ENCODE measurements around the gene TIMM10. TPM values are rescaled to one million over a fixed set of nuclear protein-coding genes. Genes with fewer than 3 reads are reported as not detected.

Gene TIMM10
- total RNA-seq, 1 donor from 2014 or later, result 54.5 TPM

DNA sequence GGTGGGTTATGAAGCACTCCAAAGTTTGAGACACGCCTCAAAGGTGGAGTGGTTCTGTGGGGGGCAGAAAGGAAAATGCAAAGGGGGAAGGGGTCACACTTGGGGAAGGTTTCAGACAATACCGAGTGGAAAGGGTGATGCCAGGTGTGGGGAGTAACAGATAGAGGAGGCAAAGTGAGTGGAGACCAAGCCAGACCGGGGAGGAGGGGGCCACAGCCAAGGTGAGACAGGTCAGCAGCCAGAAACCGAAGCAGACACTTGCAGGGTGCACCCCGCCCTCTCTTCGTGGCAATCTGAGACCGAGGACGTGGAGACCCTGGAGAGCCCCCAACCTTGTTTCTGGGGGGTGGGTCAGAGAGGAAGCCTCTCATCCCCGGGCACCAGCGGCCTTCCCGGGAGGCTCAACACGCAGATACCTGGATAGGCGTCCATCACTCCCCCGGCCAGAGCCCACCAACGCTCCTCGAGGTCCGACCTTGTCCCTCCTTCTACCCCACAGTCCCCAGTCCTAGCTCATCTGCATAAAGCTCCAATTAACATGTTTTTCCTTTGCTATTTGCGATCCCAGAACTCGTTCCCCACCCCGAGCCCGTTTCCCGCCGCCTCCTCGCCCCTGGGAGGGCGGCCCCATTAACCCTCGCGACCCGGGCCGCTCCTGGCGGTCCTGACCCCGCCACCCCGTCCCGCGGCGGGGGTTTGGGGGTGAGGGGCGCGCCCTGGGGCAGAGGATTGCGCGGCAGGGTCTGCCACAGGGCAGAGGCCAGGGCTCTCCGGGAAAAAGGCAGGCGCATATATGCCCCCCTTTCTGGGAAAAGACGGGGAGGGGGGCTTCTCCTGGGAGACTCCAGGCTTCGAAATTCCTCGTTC, 48.4 kb downstream of the TIMM10 start:
- H3K36me3 Mint-ChIP-seq (ENCODE audit: unreplicated experiment), result peaks cover 8% of the 10 kb centered on the region
- no peaks in the 10 kb centered on the region for H3K9me3 Mint-ChIP-seq (ENCODE audit: unreplicated experiment)
- DNase-seq (ENCODE audit: extremely low spot score, unreplicated experiment), result no peak
- H3K27me3 Mint-ChIP-seq (ENCODE audit: unreplicated experiment), result peaks cover 52% of the 10 kb centered on the region
- peak overlapping the region; percentile 55 for H3K4me3 Mint-ChIP-seq (ENCODE audit: unreplicated experiment)
- H3K27ac Mint-ChIP-seq (ENCODE audit: unreplicated experiment), result no peak overlapping the region
- H3K4me1 Mint-ChIP-seq (ENCODE audit: unreplicated experiment), result peaks cover 14% of the 10 kb centered on the region
- TF ChIP-seq CTCF (IDR thresholded peaks at IDR 0.05), result no peak

DNA sequence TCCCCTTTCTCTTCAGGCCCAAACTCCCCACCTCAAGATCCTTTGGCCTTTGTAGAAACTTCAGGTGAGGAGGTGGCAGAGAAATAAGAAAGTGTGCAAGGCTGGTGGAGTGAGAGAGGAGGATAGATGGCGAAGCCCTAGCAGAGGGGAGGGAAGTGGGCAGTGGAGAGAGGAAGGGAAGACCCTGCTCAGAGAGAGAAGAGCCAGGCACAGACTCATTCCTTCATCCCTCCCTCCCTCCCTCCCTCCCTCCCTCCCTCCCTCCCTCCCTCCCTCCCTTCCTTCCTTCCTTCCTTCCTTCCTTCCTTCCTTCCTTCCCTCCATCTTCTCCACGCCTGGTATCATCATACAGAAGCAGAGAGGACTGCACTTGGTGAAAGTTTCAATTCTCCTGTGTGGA, 49.2 kb downstream of the TIMM10 start:
- Mint-ChIP-seq H3K36me3 (ENCODE audit: unreplicated experiment) (peaks cover 8% of the 10 kb centered on the region), H3K27me3 (ENCODE audit: unreplicated experiment) (peaks cover 56% of the 10 kb centered on the region), H3K27ac (ENCODE audit: unreplicated experiment) (no peak overlapping the region), H3K9me3 (ENCODE audit: unreplicated experiment) (no peaks in the 10 kb centered on the region), H3K4me1 (ENCODE audit: unreplicated experiment) (peaks cover 18% of the 10 kb centered on the region), H3K4me3 (ENCODE audit: unreplicated experiment) (no peak overlapping the region)
- DNase-seq (ENCODE audit: extremely low spot score, unreplicated experiment), result no peak
- no peak for TF ChIP-seq CTCF (IDR thresholded peaks at IDR 0.05)

DNA sequence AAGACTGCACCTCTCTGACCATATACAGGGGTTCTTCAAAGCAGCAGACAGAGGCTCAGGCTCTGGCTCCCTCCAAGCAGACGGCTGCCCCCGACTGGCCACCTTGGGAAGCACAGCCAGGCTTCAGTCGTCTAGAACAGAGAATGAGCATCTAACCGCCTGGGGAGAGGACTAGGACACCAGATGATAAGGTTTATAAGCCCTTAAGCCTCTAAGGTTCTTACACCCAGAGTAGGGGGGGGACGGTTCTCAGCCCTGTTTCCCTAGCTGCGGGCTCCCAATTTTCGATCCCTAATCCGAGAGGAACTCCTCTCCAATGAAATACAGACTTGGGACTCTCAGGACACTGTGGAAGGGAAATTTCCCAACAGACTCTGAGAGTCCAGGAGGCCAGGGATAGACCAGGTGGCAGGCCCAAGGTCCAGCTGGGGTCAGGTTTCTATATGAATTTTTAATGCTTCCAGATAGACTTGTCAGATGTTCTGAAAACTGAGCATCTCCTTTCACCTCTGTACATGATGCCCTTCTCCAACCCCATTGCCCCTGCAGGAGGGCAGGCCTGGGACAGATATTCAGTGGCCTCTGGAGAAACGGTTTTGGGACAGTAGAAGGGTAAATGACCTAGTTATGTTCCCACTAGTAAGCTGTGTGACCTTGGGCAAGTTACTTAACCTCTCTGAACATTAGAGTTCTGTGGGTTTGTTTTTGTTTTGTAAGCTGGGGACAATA, 50.0 kb downstream of the TIMM10 start:
- Mint-ChIP-seq H3K4me3 (ENCODE audit: unreplicated experiment) (no peak overlapping the region), H3K36me3 (ENCODE audit: unreplicated experiment) (peaks cover 5% of the 10 kb centered on the region), H3K9me3 (ENCODE audit: unreplicated experiment) (no peaks in the 10 kb centered on the region), H3K4me1 (ENCODE audit: unreplicated experiment) (peaks cover 20% of the 10 kb centered on the region), H3K27me3 (ENCODE audit: unreplicated experiment) (peaks cover 63% of the 10 kb centered on the region), H3K27ac (ENCODE audit: unreplicated experiment) (no peak overlapping the region)
- peak; percentile 67 for TF ChIP-seq CTCF (IDR thresholded peaks at IDR 0.05)
- DNase-seq (ENCODE audit: extremely low spot score, unreplicated experiment), result no peak

DNA sequence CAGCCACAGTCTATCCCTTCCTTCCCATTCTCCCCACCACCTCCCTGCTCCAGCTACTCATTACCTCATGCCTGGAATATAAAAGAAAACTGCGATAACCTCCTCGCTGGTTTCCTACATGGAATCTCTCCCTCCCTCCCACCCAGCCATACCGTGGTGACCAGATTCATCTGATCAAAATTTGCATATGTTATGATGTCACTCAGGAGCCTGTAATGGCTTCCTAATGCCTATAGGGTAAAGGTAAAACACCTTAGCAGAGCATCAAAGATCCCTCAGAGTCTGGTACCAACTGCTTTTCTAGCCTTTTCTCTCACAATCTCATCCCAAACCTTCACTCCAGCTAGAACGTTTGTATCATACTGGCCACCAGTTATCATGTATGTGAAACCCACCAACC, 50.6 kb downstream of the TIMM10 start:
- Mint-ChIP-seq H3K4me3 (ENCODE audit: unreplicated experiment) (no peak overlapping the region), H3K27me3 (ENCODE audit: unreplicated experiment) (peaks cover 70% of the 10 kb centered on the region), H3K9me3 (ENCODE audit: unreplicated experiment) (no peaks in the 10 kb centered on the region), H3K36me3 (ENCODE audit: unreplicated experiment) (peaks cover 4% of the 10 kb centered on the region), H3K27ac (ENCODE audit: unreplicated experiment) (no peak overlapping the region), H3K4me1 (ENCODE audit: unreplicated experiment) (peaks cover 20% of the 10 kb centered on the region)
- DNase-seq (ENCODE audit: extremely low spot score, unreplicated experiment), result no peak
- TF ChIP-seq CTCF (IDR thresholded peaks at IDR 0.05), result no peak

GRCh38 chr11:57479021-57479663, 51.4 kb downstream of the TIMM10 start:
- Mint-ChIP-seq H3K27me3 (ENCODE audit: unreplicated experiment) (peaks cover 76% of the 10 kb centered on the region), H3K27ac (ENCODE audit: unreplicated experiment) (no peak overlapping the region)
- DNase-seq (ENCODE audit: extremely low spot score, unreplicated experiment), result no peak

More at GRCh38 chr11:57479021-57479663, 51.4 kb downstream of the TIMM10 start:
- Mint-ChIP-seq H3K9me3 (ENCODE audit: unreplicated experiment) (no peaks in the 10 kb centered on the region), H3K4me3 (ENCODE audit: unreplicated experiment) (no peak overlapping the region), H3K36me3 (ENCODE audit: unreplicated experiment) (no peaks in the 10 kb centered on the region), H3K4me1 (ENCODE audit: unreplicated experiment) (peaks cover 20% of the 10 kb centered on the region)
- no peak for TF ChIP-seq CTCF (IDR thresholded peaks at IDR 0.05)
